M059J (cell line): Measurements from ENCODE around the gene BTBD2. TPM values are rescaled to one million over a fixed set of nuclear protein-coding genes. Genes with fewer than 3 reads are reported as not detected.

Experiments
- DNase-seq: peaks from one replicate; pipeline ENCODE4 v3.0.0-alpha.2; 2012; ENCODE audit warnings: low read depth
- total RNA-seq: library from RNA; depleted of rRNA; stranded (reverse); fragments of >200 nt; shearing (Covaris generic); gene quantifications from 2 replicates; pipeline ENCODE4 v1.2.3, GENCODE V29; 2014

BTBD2 gene
- total RNA-seq, 1 experiment from 2014 or later: 63.3 TPM

- DNase-seq: peak; percentile 74
Measured at GRCh38 chr19:2050991-2051772, 35.7 kb upstream of the BTBD2 start, which contains the start of gene MKNK2. Gene MKNK2, minus strand, starts transcription at chr19:2051244. Its CDS starts 393 bp downstream, at chr19:2050851.

GRCh38 chr19:2050349-2050990, 35.0 kb upstream of the BTBD2 start:
- DNase-seq: no peak

- DNase-seq: peak; percentile 84
Measured at GRCh38 chr19:2049741-2050348, 34.3 kb upstream of the BTBD2 start.

GRCh38 chr19:2048959-2049740, 33.6 kb upstream of the BTBD2 start:
- peak; percentile 54 for DNase-seq

- no peak for DNase-seq
Measured at GRCh38 chr19:2048104-2048958, 32.8 kb upstream of the BTBD2 start.

- DNase-seq: peak; percentile 70
Measured at GRCh38 chr19:2047449-2048103, 32.1 kb upstream of the BTBD2 start.

- no peak for DNase-seq
Measured at GRCh38 chr19:2047076-2047448, 31.5 kb upstream of the BTBD2 start.

GRCh38 chr19:2046046-2046907, 30.8 kb upstream of the BTBD2 start:
- DNase-seq: no peak

- no peak for DNase-seq
Measured at GRCh38 chr19:2045501-2046045, 30.1 kb upstream of the BTBD2 start.

GRCh38 chr19:2044709-2045500, 29.4 kb upstream of the BTBD2 start:
- no peak for DNase-seq

GRCh38 chr19:2043961-2044708, 28.6 kb upstream of the BTBD2 start:
- no peak for DNase-seq

- no peak for DNase-seq
Measured at GRCh38 chr19:2043251-2043641, 27.7 kb upstream of the BTBD2 start.

- no peak for DNase-seq
Measured at GRCh38 chr19:2042485-2043250, 27.2 kb upstream of the BTBD2 start.

GRCh38 chr19:2041683-2042484, 26.4 kb upstream of the BTBD2 start:
- DNase-seq: no peak

GRCh38 chr19:2041433-2041682, 25.8 kb upstream of the BTBD2 start:
- no peak for DNase-seq

- DNase-seq: no peak
Measured at GRCh38 chr19:2040647-2041432, 25.3 kb upstream of the BTBD2 start.
